HepG2 (cell line): ENCODE data around the gene CYBRD1. TPM values are rescaled to one million over a fixed set of nuclear protein-coding genes. Genes with fewer than 3 reads are reported as not detected.

Experiments
- AHR ChIP-seq: IDR thresholded peaks from 2 replicates; pipeline ENCODE4 v1.6.1; 2018; ENCODE audit warnings: missing genetic modification reagents, missing compliant biosample characterization
- GZF1 ChIP-seq: sonication (generic); formaldehyde crosslinking; IDR thresholded peaks from 2 replicates; pipeline ENCODE4 v1.5.1; 2020; ENCODE audit warnings: mild to moderate bottlenecking, missing genetic modification reagents
- ISX ChIP-seq: sonication (generic); formaldehyde crosslinking; conservative IDR thresholded peaks from 2 replicates; pipeline ENCODE4 v1.5.0; 2020; ENCODE audit warnings: missing genetic modification reagents
- KDM5B ChIP-seq: sonication (generic); formaldehyde crosslinking; IDR thresholded peaks from 2 replicates; pipeline ENCODE4 v1.4.0; 2020; ENCODE audit warnings: missing genetic modification reagents, mild to moderate bottlenecking, borderline replicate concordance
- MAF1 ChIP-seq: sonication (generic); formaldehyde crosslinking; IDR thresholded peaks from 2 replicates; pipeline ENCODE4 v1.5.0; 2020; ENCODE audit warnings: missing genetic modification reagents, borderline replicate concordance
- MBD4 ChIP-seq: IDR thresholded peaks from 2 replicates; pipeline ENCODE4 v1.6.1; 2012; ENCODE audit warnings: low read length, inconsistent platforms, borderline replicate concordance
- NFE2L2 ChIP-seq: fragments of 150-350 bp; IDR thresholded peaks from 2 replicates; pipeline ENCODE4 v1.6.1; 2014; ENCODE audit warnings: low read length
- POLR2AphosphoS5 ChIP-seq: IDR thresholded peaks from 2 replicates; pipeline ENCODE4 v1.6.1; 2012; ENCODE audit warnings: low read depth, low read length
- RARA ChIP-seq: IDR thresholded peaks from 2 replicates; pipeline ENCODE4 v1.6.1; 2016; ENCODE audit warnings: missing genetic modification reagents, missing compliant biosample characterization
- RBFOX2 ChIP-seq: fragments of 200-400 bp; formaldehyde crosslinking; IDR thresholded peaks from 2 replicates; pipeline ENCODE4 v1.6.1; 2017; ENCODE audit warnings: low read depth, mild to moderate bottlenecking, low read length
- RXRA ChIP-seq: sonication (generic); formaldehyde crosslinking; IDR thresholded peaks from 2 replicates; pipeline ENCODE4 v1.5.1; 2020; ENCODE audit warnings: missing genetic modification reagents
- SKI ChIP-seq: fragments of 450-650 bp; IDR thresholded peaks from one replicate; pipeline ENCODE4 v1.6.1; 2018; ENCODE audit warnings: mild to moderate bottlenecking; ENCODE audit not compliant: partially characterized antibody
- SRY ChIP-seq: sonication (generic); formaldehyde crosslinking; IDR thresholded peaks from 2 replicates; pipeline ENCODE4 v1.8.0; 2022; ENCODE audit warnings: mild to moderate bottlenecking, missing genetic modification reagents
- XBP1 ChIP-seq: sonication (generic); formaldehyde crosslinking; IDR thresholded peaks from 2 replicates; pipeline ENCODE4 v1.5.0; 2020; ENCODE audit warnings: missing genetic modification reagents
- ZNF205 ChIP-seq: IDR thresholded peaks from 2 replicates; pipeline ENCODE4 v1.6.1; 2018; ENCODE audit warnings: missing biosample characterization, missing genetic modification reagents
- ZNF577 ChIP-seq: sonication (generic); formaldehyde crosslinking; IDR thresholded peaks from 2 replicates; pipeline ENCODE4 v1.4.0; 2020; ENCODE audit warnings: mild to moderate bottlenecking, low read depth, missing genetic modification reagents, borderline replicate concordance
- ZNF883 ChIP-seq: sonication (generic); formaldehyde crosslinking; IDR thresholded peaks from 2 replicates; pipeline ENCODE4 v1.5.1; 2020; ENCODE audit warnings: mild to moderate bottlenecking, missing genetic modification reagents; ENCODE audit errors: not compliant biosample characterization
- ZSCAN21 ChIP-seq: sonication (generic); formaldehyde crosslinking; IDR thresholded peaks from 2 replicates; pipeline ENCODE4 v1.8.0; 2022; ENCODE audit warnings: mild to moderate bottlenecking, missing genetic modification reagents, moderate library complexity, borderline replicate concordance
- polyA plus RNA-seq, 8 experiments: library from polyadenylated mRNA; depleted of rRNA in 3 of 8; stranded (reverse) in 7 of 8; unstranded in 1 of 8; fragments of >200 nt; fragmentation: Illumina TruSeq in 4 of 8; extraction: Trizol in 4 of 8; gene quantifications; 2 replicates each; pipeline versions ENCODE4 v1.2.1 to v1.2.3, GENCODE V29; 2011 to 2016; ENCODE audit warnings: low read depth in 4 of 8, missing spikeins in 1 of 8, mixed read lengths in 1 of 8; ENCODE audit not compliant: insufficient read depth in 1 of 8
- total RNA-seq, 5 experiments: library from RNA; depleted of rRNA; stranded (reverse); fragments of >200 nt; fragmentation: Illumina TruSeq; extraction: Trizol; gene quantifications; 2 replicates each; pipeline ENCODE4 v1.2.3, GENCODE V29; 2016; ENCODE audit warnings: low read depth in 1 of 5
- TF ChIP-seq, protein P1 (sequence below): IDR thresholded peaks from 2 replicates; pipeline ENCODE4 v1.4.0; 2020; ENCODE audit warnings: mild to moderate bottlenecking, missing genetic modification reagents
- TF ChIP-seq, protein P2 (sequence below): IDR thresholded peaks from 2 replicates; pipeline ENCODE4 v1.6.1; 2016; ENCODE audit warnings: missing biosample characterization, missing genetic modification reagents, low read depth
- TF ChIP-seq, protein P3 (sequence below): IDR thresholded peaks from 2 replicates; pipeline ENCODE4 v1.6.1; 2016; ENCODE audit warnings: missing compliant biosample characterization, missing genetic modification reagents, borderline replicate concordance
- TF ChIP-seq, protein P4 (sequence below): sonication (generic); formaldehyde crosslinking; conservative IDR thresholded peaks from 2 replicates; pipeline ENCODE4 v1.4.0; 2020; ENCODE audit warnings: missing genetic modification reagents

CYBRD1 gene
- total and polyA plus RNA-seq, 2 of the 13 experiments (the other 11 are each of a cell fraction or from before 2014, with no cell fraction given), result 0.13 to 0.42 TPM

DNA sequence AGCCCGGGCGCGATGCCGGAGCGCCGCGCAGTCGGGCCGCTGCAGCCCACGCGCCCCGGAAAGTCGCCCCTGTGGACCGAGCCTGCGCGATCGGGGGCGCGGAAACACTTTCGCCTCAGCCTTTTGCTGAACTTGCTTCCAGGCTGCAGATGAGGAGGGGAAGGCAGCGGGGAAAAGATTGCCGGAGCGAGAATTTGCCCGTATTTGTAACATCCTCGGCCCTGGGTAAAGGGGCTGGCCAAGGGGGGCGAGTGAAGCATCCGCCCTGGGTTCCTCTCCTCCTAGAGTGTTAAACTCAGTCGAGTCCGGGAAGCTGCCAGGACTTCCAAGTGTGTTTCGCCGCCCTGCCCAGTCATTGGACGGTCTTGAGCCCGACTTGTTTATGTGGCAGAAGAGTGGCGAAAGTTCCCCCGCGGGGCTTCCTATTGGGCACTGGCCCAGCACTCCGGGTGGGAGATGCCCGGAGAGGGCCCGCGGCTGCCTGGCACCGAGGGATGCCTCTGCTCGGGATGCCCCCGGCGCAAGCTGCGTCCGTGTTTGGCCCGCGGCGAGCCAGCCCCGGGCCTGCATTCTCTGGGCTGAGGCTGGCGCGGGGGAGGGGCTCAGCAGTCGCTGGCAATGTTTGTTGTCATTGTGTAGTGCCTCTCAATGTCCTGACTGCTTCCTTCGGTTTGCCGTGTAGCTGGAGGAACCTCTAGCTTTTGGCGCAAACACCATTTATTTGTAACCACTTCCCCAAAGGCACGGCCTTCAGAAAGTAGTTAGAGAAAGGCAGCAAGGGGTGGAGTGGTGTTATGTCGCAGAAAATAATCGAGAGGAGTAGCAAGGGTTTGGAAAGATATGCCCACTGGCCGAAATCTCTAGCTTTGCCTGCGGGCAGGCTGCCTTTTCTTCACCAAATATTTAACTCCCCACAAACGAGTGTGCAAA lies 1.1 kb downstream of the CYBRD1 start (continued):
- no peak for TF ChIP-seq MBD4
- 0 out of 2 replicates have a peak, but pooled peaks have one; percentile 1 for TF ChIP-seq RARA (CRISPR knock-in tag)
- TF ChIP-seq NFE2L2, result no peak
- no peak for TF ChIP-seq SRY
- TF ChIP-seq ZSCAN21 (CRISPR knock-in tag), result peak; percentile 13; the same call in 1 of the 2 replicates
- TF ChIP-seq MAF1 (CRISPR knock-in tag), result no peak
- TF ChIP-seq ISX, result no peak
- TF ChIP-seq ZNF577 (CRISPR knock-in tag), result no peak
- peak; percentile 15; the same call in 1 of the 2 replicates for TF ChIP-seq AHR (CRISPR knock-in tag)
- TF ChIP-seq, protein P1, sequence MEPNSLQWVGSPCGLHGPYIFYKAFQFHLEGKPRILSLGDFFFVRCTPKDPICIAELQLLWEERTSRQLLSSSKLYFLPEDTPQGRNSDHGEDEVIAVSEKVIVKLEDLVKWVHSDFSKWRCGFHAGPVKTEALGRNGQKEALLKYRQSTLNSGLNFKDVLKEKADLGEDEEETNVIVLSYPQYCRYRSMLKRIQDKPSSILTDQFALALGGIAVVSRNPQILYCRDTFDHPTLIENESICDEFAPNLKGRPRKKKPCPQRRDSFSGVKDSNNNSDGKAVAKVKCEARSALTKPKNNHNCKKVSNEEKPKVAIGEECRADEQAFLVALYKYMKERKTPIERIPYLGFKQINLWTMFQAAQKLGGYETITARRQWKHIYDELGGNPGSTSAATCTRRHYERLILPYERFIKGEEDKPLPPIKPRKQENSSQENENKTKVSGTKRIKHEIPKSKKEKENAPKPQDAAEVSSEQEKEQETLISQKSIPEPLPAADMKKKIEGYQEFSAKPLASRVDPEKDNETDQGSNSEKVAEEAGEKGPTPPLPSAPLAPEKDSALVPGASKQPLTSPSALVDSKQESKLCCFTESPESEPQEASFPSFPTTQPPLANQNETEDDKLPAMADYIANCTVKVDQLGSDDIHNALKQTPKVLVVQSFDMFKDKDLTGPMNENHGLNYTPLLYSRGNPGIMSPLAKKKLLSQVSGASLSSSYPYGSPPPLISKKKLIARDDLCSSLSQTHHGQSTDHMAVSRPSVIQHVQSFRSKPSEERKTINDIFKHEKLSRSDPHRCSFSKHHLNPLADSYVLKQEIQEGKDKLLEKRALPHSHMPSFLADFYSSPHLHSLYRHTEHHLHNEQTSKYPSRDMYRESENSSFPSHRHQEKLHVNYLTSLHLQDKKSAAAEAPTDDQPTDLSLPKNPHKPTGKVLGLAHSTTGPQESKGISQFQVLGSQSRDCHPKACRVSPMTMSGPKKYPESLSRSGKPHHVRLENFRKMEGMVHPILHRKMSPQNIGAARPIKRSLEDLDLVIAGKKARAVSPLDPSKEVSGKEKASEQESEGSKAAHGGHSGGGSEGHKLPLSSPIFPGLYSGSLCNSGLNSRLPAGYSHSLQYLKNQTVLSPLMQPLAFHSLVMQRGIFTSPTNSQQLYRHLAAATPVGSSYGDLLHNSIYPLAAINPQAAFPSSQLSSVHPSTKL, result no peak; the same call in 1 of the 2 replicates
- no peak for TF ChIP-seq RBFOX2
- TF ChIP-seq XBP1, result no peak
- TF ChIP-seq, protein P2, sequence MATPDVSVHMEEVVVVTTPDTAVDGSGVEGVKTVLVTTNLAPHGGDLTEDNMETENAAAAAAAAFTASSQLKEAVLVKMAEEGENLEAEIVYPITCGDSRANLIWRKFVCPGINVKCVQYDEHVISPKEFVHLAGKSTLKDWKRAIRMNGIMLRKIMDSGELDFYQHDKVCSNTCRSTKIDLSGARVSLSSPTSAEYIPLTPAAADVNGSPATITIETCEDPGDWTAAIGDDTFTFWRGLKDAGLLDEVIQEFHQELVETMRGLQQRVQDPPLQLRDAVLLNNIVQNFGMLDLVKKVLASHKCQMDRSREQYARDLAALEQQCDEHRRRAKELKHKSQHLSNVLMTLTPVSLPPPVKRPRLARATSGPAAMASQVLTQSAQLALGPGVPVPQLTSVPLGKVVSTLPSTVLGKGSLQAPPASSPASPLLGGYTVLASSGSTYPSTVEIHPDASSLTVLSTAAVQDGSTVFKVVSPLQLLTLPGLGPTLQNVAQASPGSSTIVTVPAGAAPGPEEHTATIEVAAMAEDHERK (CRISPR knock-in tag), result no peak
- peak; percentile 67 for TF ChIP-seq ZNF883 (CRISPR knock-in tag)
- TF ChIP-seq, protein P3, sequence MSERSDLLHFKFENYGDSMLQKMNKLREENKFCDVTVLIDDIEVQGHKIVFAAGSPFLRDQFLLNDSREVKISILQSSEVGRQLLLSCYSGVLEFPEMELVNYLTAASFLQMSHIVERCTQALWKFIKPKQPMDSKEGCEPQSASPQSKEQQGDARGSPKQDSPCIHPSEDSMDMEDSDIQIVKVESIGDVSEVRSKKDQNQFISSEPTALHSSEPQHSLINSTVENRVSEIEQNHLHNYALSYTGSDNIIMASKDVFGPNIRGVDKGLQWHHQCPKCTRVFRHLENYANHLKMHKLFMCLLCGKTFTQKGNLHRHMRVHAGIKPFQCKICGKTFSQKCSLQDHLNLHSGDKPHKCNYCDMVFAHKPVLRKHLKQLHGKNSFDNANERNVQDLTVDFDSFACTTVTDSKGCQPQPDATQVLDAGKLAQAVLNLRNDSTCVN (CRISPR knock-in tag), result no peak
- peak; percentile 23; the same call in 1 of the 2 replicates for TF ChIP-seq KDM5B (CRISPR knock-in tag)
- no peak for TF ChIP-seq RXRA (CRISPR knock-in tag)
- TF ChIP-seq POLR2AphosphoS5, result no peak
- TF ChIP-seq GZF1 (CRISPR knock-in tag), result no peak
- TF ChIP-seq, protein P4, sequence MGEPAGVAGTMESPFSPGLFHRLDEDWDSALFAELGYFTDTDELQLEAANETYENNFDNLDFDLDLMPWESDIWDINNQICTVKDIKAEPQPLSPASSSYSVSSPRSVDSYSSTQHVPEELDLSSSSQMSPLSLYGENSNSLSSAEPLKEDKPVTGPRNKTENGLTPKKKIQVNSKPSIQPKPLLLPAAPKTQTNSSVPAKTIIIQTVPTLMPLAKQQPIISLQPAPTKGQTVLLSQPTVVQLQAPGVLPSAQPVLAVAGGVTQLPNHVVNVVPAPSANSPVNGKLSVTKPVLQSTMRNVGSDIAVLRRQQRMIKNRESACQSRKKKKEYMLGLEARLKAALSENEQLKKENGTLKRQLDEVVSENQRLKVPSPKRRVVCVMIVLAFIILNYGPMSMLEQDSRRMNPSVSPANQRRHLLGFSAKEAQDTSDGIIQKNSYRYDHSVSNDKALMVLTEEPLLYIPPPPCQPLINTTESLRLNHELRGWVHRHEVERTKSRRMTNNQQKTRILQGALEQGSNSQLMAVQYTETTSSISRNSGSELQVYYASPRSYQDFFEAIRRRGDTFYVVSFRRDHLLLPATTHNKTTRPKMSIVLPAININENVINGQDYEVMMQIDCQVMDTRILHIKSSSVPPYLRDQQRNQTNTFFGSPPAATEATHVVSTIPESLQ, result no peak
- TF ChIP-seq ZNF205 (CRISPR knock-in tag), result no peak
- peak; percentile 17 for TF ChIP-seq SKI
